HEK293 (cell line): ENCODE data around the gene WDR47.

Experiments
- CTCF ChIA-PET: fragments of 350-600 bp; formaldehyde crosslinking; extraction: SDS; loops from one replicate; lab custom pipeline; 2021; ENCODE audit warnings: antibody characterized with exemption; lab: Yijun Ruan, JAX
- POLR2A ChIA-PET: fragments of 300-600 bp; formaldehyde crosslinking; extraction: SDS; loops from one replicate; lab custom pipeline; 2020; ENCODE audit warnings: antibody characterized with exemption, inconsistent platforms; lab: Yijun Ruan, JAX
- H3K27ac ChIP-seq: fragments of 200-500 bp; sonication (Bioruptor generic); 2 replicates; pipeline ENCODE4 v1.5.1; 2014; ENCODE audit warnings: low read depth, low read length, control low read depth, inconsistent platforms; ENCODE audit errors: extremely low read depth
- H3K36me3 ChIP-seq, 2 experiments: fragments of 200-500 bp in 1 of 2; sonication (Bioruptor generic) in 1 of 2; 1 replicate in 1 of 2; 2 replicates in 1 of 2; pipeline ENCODE4 v1.5.1; 2014 to 2017; ENCODE audit warnings: inconsistent platforms in 2 of 2, low read length in 2 of 2; ENCODE audit not compliant: control insufficient read depth in 2 of 2, insufficient read depth in 1 of 2
- H3K4me1 ChIP-seq: fragments of 200-500 bp; sonication (Bioruptor generic); 2 replicates; pipeline ENCODE4 v1.5.1; 2014; ENCODE audit warnings: mild to moderate bottlenecking, low read length, inconsistent platforms; ENCODE audit not compliant: control insufficient read depth, insufficient read depth
- H3K4me3 ChIP-seq: 2 replicates; pipeline ENCODE4 v1.5.1; 2011; ENCODE audit warnings: low read depth, mild to moderate bottlenecking, control low read depth, low read length, moderate library complexity
- H3K9me3 ChIP-seq: fragments of 200-500 bp; sonication (Bioruptor generic); 2 replicates; pipeline ENCODE4 v1.5.1; 2014; ENCODE audit warnings: low read depth, low read length, inconsistent platforms; ENCODE audit not compliant: control insufficient read depth, insufficient read depth
- CTCF ChIP-seq: fragments of 450-650 bp; formaldehyde crosslinking; IDR thresholded peaks from 2 replicates; pipeline ENCODE4 v1.5.1; 2016; ENCODE audit warnings: missing biosample characterization, missing genetic modification characterization
- HIC1 ChIP-seq: fragments of 450-650 bp; formaldehyde crosslinking; IDR thresholded peaks from 2 replicates; pipeline ENCODE4 v1.5.1; 2016; ENCODE audit warnings: missing biosample characterization, missing genetic modification characterization
- IKZF3 ChIP-seq: fragments of 450-650 bp; IDR thresholded peaks from 2 replicates; pipeline ENCODE4 v1.5.0; 2018; ENCODE audit warnings: missing biosample characterization, mild to moderate bottlenecking, missing genetic modification characterization, moderate library complexity
- KLF1 ChIP-seq: fragments of 450-650 bp; formaldehyde crosslinking; IDR thresholded peaks from 2 replicates; pipeline ENCODE4 v1.5.1; 2016; ENCODE audit warnings: missing biosample characterization, missing genetic modification characterization
- KLF7 ChIP-seq: fragments of 450-650 bp; formaldehyde crosslinking; IDR thresholded peaks from 2 replicates; pipeline ENCODE4 v1.5.1; 2016; ENCODE audit warnings: missing biosample characterization, missing genetic modification characterization, borderline replicate concordance
- KLF8 ChIP-seq: fragments of 450-650 bp; formaldehyde crosslinking; IDR thresholded peaks from 2 replicates; pipeline ENCODE4 v1.5.1; 2016; ENCODE audit warnings: missing biosample characterization, missing genetic modification characterization
- PATZ1 ChIP-seq: fragments of 450-650 bp; formaldehyde crosslinking; IDR thresholded peaks from 2 replicates; pipeline ENCODE4 v1.5.1; 2016; ENCODE audit warnings: missing biosample characterization, missing genetic modification characterization
- SP2 ChIP-seq: fragments of 450-650 bp; formaldehyde crosslinking; IDR thresholded peaks from 2 replicates; pipeline ENCODE4 v1.5.1; 2016; ENCODE audit warnings: missing biosample characterization, missing genetic modification characterization
- ZBTB26 ChIP-seq: fragments of 450-650 bp; formaldehyde crosslinking; optimal IDR thresholded peaks from 2 replicates; pipeline ENCODE3; 2016; ENCODE audit warnings: missing biosample characterization, mild to moderate bottlenecking, missing genetic modification characterization
- ZBTB8A ChIP-seq: fragments of 450-650 bp; formaldehyde crosslinking; IDR thresholded peaks from 2 replicates; pipeline ENCODE4 v1.5.1; 2016; ENCODE audit warnings: missing biosample characterization, missing genetic modification characterization
- ZFP69B ChIP-seq: fragments of 450-650 bp; formaldehyde crosslinking; IDR thresholded peaks from 2 replicates; pipeline ENCODE4 v1.5.1; 2016; ENCODE audit warnings: missing biosample characterization, missing genetic modification characterization
- ZNF239 ChIP-seq: fragments of 450-650 bp; formaldehyde crosslinking; IDR thresholded peaks from 2 replicates; pipeline ENCODE4 v1.5.1; 2016; ENCODE audit warnings: missing biosample characterization, missing genetic modification characterization
- ZNF335 ChIP-seq: fragments of 450-650 bp; formaldehyde crosslinking; conservative IDR thresholded peaks from 2 replicates; pipeline ENCODE4 v1.5.1; 2016; ENCODE audit warnings: missing biosample characterization, missing genetic modification characterization
- ZNF362 ChIP-seq: fragments of 450-650 bp; formaldehyde crosslinking; IDR thresholded peaks from 2 replicates; pipeline ENCODE4 v1.5.1; 2016; ENCODE audit warnings: missing biosample characterization, missing genetic modification characterization
- ZNF518A ChIP-seq: fragments of 450-650 bp; formaldehyde crosslinking; conservative IDR thresholded peaks from 2 replicates; pipeline ENCODE4 v1.5.1; 2016; ENCODE audit warnings: low read depth, missing biosample characterization, missing genetic modification characterization
- ZNF76 ChIP-seq: fragments of 450-650 bp; formaldehyde crosslinking; IDR thresholded peaks from 2 replicates; pipeline ENCODE4; 2016; ENCODE audit warnings: low read depth, missing biosample characterization, missing genetic modification characterization, borderline replicate concordance
- ZSCAN4 ChIP-seq: fragments of 450-650 bp; formaldehyde crosslinking; IDR thresholded peaks from 2 replicates; pipeline ENCODE4 v1.5.1; 2017; ENCODE audit warnings: missing biosample characterization, missing genetic modification characterization

The WDR47 gene

GRCh38 chr1:109040989-109041620 lies 797 bp downstream of the WDR47 start:
- H3K36me3 ChIP-seq = no peaks in the 10 kb centered on the region
- ChIA-PET CTCF (no interaction called here), POLR2A (interaction anchor here (0.9 to 2.6 kb wide), 4 partner anchors 10 to 59 kb away, joined by 4 to 43 read pairs (median 8); partner anchors contain the start of genes TAF13 and TMEM167B)
- no peaks in the 10 kb centered on the region for H3K9me3 ChIP-seq
- peak overlapping the region; percentile 85 for H3K4me3 ChIP-seq
- peak overlapping the region; percentile 75; the same call in 1 of the 2 replicates for H3K27ac ChIP-seq
- H3K4me1 ChIP-seq = no peaks in the 10 kb centered on the region
- 0 out of 2 replicates have a peak, but pooled peaks have one; percentile 23 for TF ChIP-seq KLF7 (tag by site-specific recombination)
- TF ChIP-seq KLF8 (tag by site-specific recombination) = peak; percentile 43; the same call in 1 of the 2 replicates
- peak; percentile 60 for TF ChIP-seq CTCF
- peak; percentile 37; the same call in 1 of the 2 replicates for TF ChIP-seq HIC1 (tag by site-specific recombination)
- TF ChIP-seq SP2 (tag by site-specific recombination) = peak; percentile 15; the same call in 1 of the 2 replicates
- TF ChIP-seq ZBTB26 = peak; percentile 92
- 0 out of 2 replicates have a peak, but pooled peaks have one; percentile 24 for TF ChIP-seq IKZF3 (tag by site-specific recombination)
- TF ChIP-seq ZNF76 = peak; percentile 49; the same call in 1 of the 2 replicates
- TF ChIP-seq ZNF362 = no peak
- TF ChIP-seq ZSCAN4 (tag by site-specific recombination) = no peak
- TF ChIP-seq ZNF335 (tag by site-specific recombination) = peak; percentile 29; the same call in 1 of the 2 replicates
- TF ChIP-seq ZBTB8A (tag by site-specific recombination) = peak; percentile 83
- TF ChIP-seq ZFP69B = no peak
- peak; percentile 47; the same call in 1 of the 2 replicates for TF ChIP-seq KLF1 (tag by site-specific recombination)
- no peak for TF ChIP-seq ZNF239 (tag by site-specific recombination)
- TF ChIP-seq PATZ1 = 0 out of 2 replicates have a peak, but pooled peaks have one; percentile 16
- TF ChIP-seq ZNF518A (tag by site-specific recombination) = no peak
